Large intestine (tissue), 3 donors: Measurements from ENCODE around the gene HAND2. TPM values are rescaled to one million over a fixed set of nuclear protein-coding genes. Genes with fewer than 3 reads are reported as not detected.

Source experiments
- DNase-seq, 2 donors: peaks; one replicate each; pipeline versions ENCODE4 v3.0.0 to v3.0.0-alpha.2; 2013
- H3K27ac ChIP-seq: one replicate; pipeline ENCODE4 v1.5.1; 2013; ENCODE audit warnings: low read length
- H3K27me3 ChIP-seq: 2 replicates; pipeline ENCODE4 v1.6.1; 2013; ENCODE audit warnings: low read length; ENCODE audit not compliant: control insufficient read depth, insufficient read depth
- H3K36me3 ChIP-seq: 2 replicates; pipeline ENCODE4 v1.6.1; 2013; ENCODE audit warnings: low read length; ENCODE audit not compliant: control insufficient read depth, insufficient read depth
- H3K4me1 ChIP-seq: one replicate; pipeline ENCODE4 v1.6.1; 2013; ENCODE audit warnings: low read length; ENCODE audit not compliant: control insufficient read depth, insufficient read depth
- H3K4me3 ChIP-seq: one replicate; pipeline ENCODE4 v1.5.1; 2013; ENCODE audit warnings: low read length
- H3K9me3 ChIP-seq: one replicate; pipeline ENCODE4 v1.6.1; 2013; ENCODE audit warnings: mild to moderate bottlenecking, low read depth, low read length, moderate library complexity; ENCODE audit not compliant: control insufficient read depth
- WGBS: methylation state at CpG from one replicate; pipeline ENCODE4 v1.1.5; 2013; ENCODE audit warnings: low lambda C conversion rate; ENCODE audit not compliant: insufficient coverage; 5-methylcytosine and 5-hydroxymethylcytosine counted together
- polyA plus RNA-seq: library from polyadenylated mRNA; unstranded; fragments of 120-200 nt; gene quantifications from one replicate; pipeline ENCODE4 v1.2.1, GENCODE V29; 2013

Gene HAND2
- polyA plus RNA-seq, 1 donor = 37.1 TPM

DNA sequence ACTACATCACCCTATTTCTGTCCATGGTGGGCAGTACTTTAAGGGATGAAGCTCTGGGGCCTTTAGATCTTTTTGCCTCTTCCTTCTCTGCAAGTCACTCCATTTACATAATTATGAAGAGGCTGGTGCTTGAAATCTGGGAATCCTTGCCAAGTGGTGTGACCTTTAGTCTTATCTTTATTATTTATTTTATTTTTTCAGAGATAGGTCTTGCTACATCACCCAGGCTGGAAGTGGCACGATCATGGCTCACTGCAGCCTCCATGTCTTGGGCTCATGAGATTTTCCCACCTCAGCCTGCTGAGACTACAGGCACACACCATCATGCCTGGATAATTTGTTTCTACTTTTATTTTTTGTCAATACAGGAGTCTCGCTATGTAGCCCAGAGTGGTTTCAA lies 34.4 kb upstream of the HAND2 start:
- H3K4me1 ChIP-seq = no peaks in the 10 kb centered on the region
- H3K36me3 ChIP-seq = no peaks in the 10 kb centered on the region
- H3K9me3 ChIP-seq = no peaks in the 10 kb centered on the region
- WGBS = no CpG with 5 or more reads among the region's 2 CpGs
- no peaks in the 10 kb centered on the region for H3K27me3 ChIP-seq
- H3K27ac ChIP-seq = no peak overlapping the region
- H3K4me3 ChIP-seq = no peak overlapping the region
- DNase-seq = no peak

DNA sequence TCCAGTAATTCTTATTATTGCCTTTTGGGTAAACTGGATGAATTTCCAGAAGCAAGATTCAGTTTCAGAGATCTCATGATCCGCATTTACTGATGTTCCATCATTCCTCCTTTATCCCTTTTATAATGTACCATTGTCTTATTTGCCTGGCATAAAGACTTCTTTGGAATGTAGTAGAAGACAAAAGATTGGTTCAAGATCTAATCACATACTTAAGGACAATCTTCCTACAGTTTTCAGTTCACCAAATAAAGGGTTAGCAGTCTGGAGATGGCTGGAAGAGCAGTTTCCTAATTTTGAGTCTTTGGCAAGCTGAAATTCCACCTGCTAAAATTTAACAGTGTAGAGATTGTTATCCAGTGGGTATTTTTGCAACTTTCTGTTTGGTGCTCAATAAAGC lies 30.9 kb upstream of the HAND2 start:
- Histone ChIP-seq H3K27ac (no peak overlapping the region), H3K9me3 (no peaks in the 10 kb centered on the region), H3K36me3 (no peaks in the 10 kb centered on the region), H3K4me3 (no peak overlapping the region), H3K27me3 (no peaks in the 10 kb centered on the region), H3K4me1 (no peaks in the 10 kb centered on the region)
- DNase-seq = no peak
- no CpG with 5 or more reads among the region's 1 CpG for WGBS

DNA sequence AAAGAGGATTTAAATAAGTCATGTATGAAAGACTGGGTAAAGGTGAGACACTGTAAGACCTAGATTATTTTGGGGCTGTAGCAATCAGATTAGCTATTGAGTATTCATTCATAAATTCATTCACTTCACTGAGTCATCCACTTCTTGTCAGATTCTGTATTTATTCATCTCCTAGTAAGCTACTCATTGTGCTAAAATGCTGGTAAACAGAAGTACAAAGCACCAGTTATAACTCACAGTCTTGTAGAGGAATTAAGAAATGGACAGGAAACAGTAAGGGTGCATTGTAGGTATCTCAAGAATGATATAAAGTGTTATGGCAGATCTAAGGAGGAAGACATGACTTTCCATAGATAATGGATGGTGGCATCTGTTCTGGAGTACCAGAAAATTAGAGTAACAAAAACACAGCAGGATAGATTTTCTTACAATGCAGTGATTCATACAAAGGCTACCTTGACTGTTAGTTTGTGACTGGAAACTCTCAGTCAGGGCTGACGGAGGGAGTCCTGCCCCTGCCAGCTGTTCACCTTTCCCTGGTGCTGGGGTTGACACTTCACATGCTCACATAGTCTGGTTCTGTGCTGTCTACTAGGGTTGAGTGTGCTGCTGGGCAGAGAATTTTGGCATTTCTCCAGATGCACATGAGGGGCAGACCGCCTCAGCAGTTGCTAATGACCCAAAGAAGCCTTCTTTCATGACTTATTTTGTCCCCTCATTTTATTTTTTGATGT lies 26.5 kb upstream of the HAND2 start:
- H3K4me3 ChIP-seq = no peak overlapping the region
- H3K4me1 ChIP-seq = no peaks in the 10 kb centered on the region
- no peak overlapping the region for H3K27ac ChIP-seq
- no peak for DNase-seq
- no peaks in the 10 kb centered on the region for H3K36me3 ChIP-seq
- H3K27me3 ChIP-seq = no peaks in the 10 kb centered on the region
- WGBS = no CpG with 5 or more reads among the region's 2 CpGs
- H3K9me3 ChIP-seq = no peaks in the 10 kb centered on the region

DNA sequence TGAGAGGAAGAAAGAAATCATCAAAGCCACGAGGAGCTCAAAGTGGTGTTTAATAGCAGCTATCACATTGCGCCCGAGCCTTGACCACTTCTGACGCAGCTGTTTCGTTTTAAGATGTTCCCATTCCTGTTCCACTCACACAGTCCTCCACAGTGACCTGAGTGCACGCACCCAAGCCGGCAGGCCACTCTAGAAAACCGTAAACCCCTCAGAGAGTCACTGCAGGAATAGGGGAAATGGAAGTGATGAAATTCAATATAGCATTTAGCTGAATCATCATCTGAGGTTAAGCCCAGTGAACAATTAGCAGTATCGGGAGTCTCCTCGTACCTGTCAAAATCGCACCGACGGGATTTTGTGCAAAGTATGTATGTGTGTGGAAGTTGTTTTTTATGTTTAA lies 17.9 kb upstream of the HAND2 start:
- Histone ChIP-seq H3K36me3 (no peaks in the 10 kb centered on the region), H3K27ac (no peak overlapping the region), H3K27me3 (peaks cover 10% of the 10 kb centered on the region), H3K4me1 (no peaks in the 10 kb centered on the region), H3K4me3 (no peak overlapping the region), H3K9me3 (no peaks in the 10 kb centered on the region)
- no CpG with 5 or more reads among the region's 13 CpGs for WGBS
- DNase-seq = no peak

DNA sequence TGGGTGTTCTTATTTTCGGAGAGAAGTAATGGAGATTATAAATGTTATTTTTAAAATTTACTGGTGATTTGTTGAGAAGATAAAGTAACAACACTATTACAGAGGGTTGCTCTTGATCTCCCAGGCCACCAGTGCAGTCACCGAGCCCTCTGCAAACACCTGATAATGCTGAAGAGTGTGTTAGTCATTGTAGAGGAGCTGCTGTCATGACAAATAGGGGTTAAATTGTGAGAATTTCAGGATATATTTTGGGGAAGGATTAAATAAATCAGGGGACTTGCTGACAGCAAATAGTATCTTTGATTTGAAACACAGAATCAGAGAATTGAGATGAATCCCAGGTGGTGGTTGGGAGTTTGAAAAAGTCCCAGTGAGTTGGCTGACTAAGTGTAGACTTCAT lies 16.7 kb upstream of the HAND2 start:
- H3K4me3 ChIP-seq = no peak overlapping the region
- no peak overlapping the region for H3K27ac ChIP-seq
- H3K27me3 ChIP-seq = peaks cover 13% of the 10 kb centered on the region
- 67% methylated on average over 1 of the region's 2 CpGs for WGBS
- no peaks in the 10 kb centered on the region for H3K9me3 ChIP-seq
- DNase-seq = no peak
- H3K4me1 ChIP-seq = no peaks in the 10 kb centered on the region
- no peaks in the 10 kb centered on the region for H3K36me3 ChIP-seq

DNA sequence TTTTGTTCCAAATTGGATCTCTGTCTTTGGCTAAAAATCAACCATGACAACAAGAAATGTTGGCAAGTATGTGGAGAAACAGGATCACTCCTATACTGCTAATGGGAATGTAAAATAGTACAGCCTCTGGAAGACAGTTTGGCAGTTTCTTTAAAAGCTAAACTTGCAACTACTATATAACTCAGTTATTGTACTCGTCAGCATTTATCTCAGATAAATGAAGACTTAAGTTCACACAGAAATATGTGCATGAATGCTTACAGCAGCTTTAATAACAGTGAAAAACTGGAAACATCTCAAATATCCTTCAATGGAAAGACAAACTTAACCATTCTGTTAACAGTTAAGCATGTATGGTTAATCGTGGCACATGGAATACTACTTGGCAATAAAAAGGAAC lies 15.4 kb upstream of the HAND2 start:
- WGBS = no CpG with 5 or more reads among the region's 2 CpGs

DNA sequence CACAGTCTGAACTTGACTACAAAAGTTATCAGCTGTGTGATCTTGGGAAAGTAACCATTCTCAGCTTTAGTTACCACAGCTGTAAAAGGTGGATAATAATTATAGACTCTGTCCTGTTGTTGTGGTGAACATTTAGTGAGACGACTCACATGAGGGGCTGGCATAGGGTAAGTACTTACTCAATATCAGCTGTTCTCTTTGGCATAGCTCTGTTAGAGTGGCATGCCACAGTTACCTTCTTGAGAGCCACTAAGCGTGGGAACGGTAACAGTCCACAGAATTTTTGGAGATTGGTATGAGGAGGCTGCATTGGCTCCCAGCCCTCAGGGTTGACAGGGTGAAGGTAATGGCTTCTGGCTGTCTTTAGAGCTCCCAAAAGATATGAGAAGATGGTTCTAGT lies 13.2 kb upstream of the HAND2 start:
- Histone ChIP-seq H3K36me3 (no peaks in the 10 kb centered on the region), H3K9me3 (peaks cover under 1% of the 10 kb centered on the region), H3K27ac (no peak overlapping the region), H3K4me1 (peaks cover 2% of the 10 kb centered on the region), H3K4me3 (no peak overlapping the region), H3K27me3 (peaks cover 37% of the 10 kb centered on the region)
- no peak for DNase-seq
- no CpG with 5 or more reads among the region's 3 CpGs for WGBS

More for the DNA sequence above, 15.4 kb upstream of the HAND2 start:
- H3K4me3 ChIP-seq = no peak overlapping the region
- H3K4me1 ChIP-seq = no peaks in the 10 kb centered on the region
- no peak for DNase-seq
- no peak overlapping the region for H3K27ac ChIP-seq
- H3K27me3 ChIP-seq = peaks cover 19% of the 10 kb centered on the region
- H3K9me3 ChIP-seq = no peaks in the 10 kb centered on the region
- no peaks in the 10 kb centered on the region for H3K36me3 ChIP-seq

DNA sequence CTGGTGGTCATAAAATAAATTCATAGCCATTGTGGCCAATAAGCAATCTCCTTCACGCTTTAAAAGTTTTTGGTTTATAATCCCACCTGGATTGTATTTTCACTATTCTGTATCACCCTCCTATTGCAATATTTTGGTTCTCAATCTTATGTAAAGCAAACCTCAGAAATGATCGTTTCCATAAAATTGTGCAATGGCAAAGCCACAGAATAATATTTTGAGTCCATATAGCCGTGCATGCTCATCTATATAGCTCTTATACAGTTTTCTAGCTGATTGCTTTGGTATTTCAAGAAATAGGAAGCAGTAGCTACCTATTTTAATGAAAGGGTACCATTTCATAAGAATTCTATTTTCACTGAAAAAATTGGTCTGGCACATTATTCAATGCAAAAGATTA lies 10.0 kb upstream of the HAND2 start:
- Histone ChIP-seq H3K27me3 (peaks cover 70% of the 10 kb centered on the region), H3K4me1 (peaks cover 3% of the 10 kb centered on the region), H3K36me3 (no peaks in the 10 kb centered on the region), H3K27ac (no peak overlapping the region), H3K9me3 (peaks cover 5% of the 10 kb centered on the region), H3K4me3 (no peak overlapping the region)
- WGBS = 50% methylated on average over 1 of the region's 3 CpGs
- DNase-seq = no peak

DNA sequence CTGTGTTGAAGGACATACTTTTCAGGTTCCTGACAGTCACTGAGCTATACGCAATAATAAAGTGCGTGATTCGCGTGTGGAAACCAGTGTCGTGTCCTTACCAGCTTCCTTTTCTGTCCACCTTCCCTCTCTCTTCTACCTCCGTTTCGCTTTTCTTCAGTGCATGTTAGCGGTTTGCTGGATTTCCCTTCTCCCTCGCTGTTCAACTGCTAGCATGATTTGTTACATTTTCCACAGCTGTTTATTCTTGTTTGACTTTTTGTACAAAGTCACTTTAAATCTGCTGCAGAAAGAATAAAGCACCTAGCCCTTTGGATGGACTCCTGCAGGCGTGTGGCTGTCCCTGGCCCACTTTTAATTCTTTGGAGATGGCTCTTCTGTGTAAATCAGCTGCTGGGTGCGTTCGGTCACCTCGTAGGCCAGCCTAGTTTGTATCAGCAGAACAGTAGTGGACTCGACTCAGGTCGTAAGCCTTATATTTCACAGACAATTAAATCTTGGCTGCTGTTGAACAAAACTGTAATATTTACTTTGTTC lies 8.9 kb upstream of the HAND2 start:
- peak overlapping the region; percentile 25 for H3K4me3 ChIP-seq
- 5% methylated on average over 6 of the region's 15 CpGs for WGBS
- H3K27ac ChIP-seq = peak overlapping the region; percentile 2
- H3K4me1 ChIP-seq = peaks cover 3% of the 10 kb centered on the region
- H3K36me3 ChIP-seq = no peaks in the 10 kb centered on the region
- peaks cover 5% of the 10 kb centered on the region for H3K9me3 ChIP-seq
- peaks cover 73% of the 10 kb centered on the region for H3K27me3 ChIP-seq
- DNase-seq = peak in 1 of 2 donors; percentile 23

DNA sequence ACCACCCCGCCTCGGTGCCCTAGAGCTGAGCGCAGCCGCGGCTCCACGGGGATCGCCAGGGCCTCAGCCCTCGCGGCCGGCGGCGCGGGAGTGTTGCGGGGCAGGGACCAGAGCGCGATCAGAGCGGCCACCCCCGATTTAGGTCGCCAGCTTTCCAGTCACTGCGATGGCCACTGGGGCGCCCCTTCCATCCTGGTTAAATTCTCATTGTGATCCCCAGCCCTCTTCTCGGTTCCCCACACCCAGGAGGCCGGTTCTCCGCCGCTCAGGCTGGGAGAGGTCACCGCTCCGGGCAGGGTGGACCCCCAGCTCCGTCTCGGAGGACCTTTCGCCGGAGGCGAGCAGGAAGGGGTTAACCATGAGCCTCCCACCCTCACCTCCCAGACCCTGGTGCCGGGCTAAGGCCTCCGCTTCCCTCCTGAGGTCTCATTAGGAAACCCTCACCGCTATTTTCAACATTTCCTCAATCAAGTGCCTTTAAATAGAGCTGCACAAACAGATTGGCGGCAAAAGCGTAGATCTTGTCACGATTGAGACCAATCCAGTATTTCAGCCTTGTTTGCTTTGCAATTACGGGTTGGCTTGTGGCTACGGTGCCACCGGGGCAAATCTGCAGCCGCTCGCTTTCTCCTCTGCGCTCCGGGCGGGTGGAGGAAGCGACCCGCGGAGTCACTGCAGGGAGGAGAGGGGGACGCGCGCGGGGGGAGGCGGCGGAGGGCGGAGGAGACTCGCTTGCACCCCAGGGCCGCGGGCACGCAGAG lies 8.3 kb upstream of the HAND2 start:
- Histone ChIP-seq H3K4me3 (peak overlapping the region; percentile 25), H3K27me3 (peaks cover 77% of the 10 kb centered on the region), H3K36me3 (no peaks in the 10 kb centered on the region), H3K9me3 (peaks cover 5% of the 10 kb centered on the region), H3K4me1 (peaks cover 3% of the 10 kb centered on the region), H3K27ac (peak overlapping the region; percentile 2)
- DNase-seq = peak in 1 of 2 donors; percentile 26
- WGBS = no CpG with 5 or more reads among the region's 60 CpGs
